ENCODE measurements around the gene MYRFL. TPM values are rescaled to one million over a fixed set of nuclear protein-coding genes. Genes with fewer than 3 reads are reported as not detected.

Gene MYRFL
- total and polyA plus RNA-seq, 2 of the 8 experiments (the other 6 are each of a cell fraction or from before 2014, with no cell fraction given) = 1.1 to 2.0 TPM

DNA sequence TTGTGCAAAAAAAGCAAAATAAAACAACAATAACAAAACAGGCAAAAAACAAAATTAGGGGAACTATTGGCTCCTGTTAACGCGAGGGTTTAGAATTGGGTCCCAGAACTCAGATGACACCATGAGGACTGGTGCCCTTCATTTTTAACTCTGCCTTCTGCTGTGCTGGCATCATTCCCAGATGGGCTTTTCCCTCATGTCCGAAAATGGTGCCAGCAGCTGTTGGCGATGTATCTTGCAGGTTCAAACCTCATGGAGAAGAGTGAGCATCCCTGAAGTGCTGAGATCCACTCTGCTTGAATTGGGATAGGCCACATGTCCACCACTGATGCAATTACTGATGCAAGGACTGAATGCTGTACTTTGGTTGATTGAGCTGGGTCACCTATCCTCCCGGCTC lies 61.1 kb downstream of the MYRFL start:
- Histone ChIP-seq H2BK120ac (replicated peaks; ENCODE audit: low read depth, low read length) (no peak overlapping the region), H3K9ac (replicated peaks in 1 of 4; ENCODE audit: extremely low read depth in 1 of 4, low read depth in 3 of 4, low read length in 3 of 4) (no peak overlapping the region), H2AFZ (ENCODE audit: low read length) (no peak overlapping the region), H3K36me3 (ENCODE audit: control insufficient read depth in 2 of 4, insufficient read depth in 4 of 4, low read length in 3 of 4) (no peaks in the 10 kb centered on the region), H2BK20ac (ENCODE audit: low read length) (no peak overlapping the region), H3K23me2 (ENCODE audit: low read depth, low read length) (no peaks in the 10 kb centered on the region), H3K79me1 (ENCODE audit: low read depth, low read length) (no peaks in the 10 kb centered on the region), H4K20me1 (replicated peaks in 1 of 2; ENCODE audit: control insufficient read depth in 1 of 2, insufficient read depth in 2 of 2, low read length in 2 of 2) (no peaks in the 10 kb centered on the region), H3K18ac (ENCODE audit: extremely low read depth, low read length) (no peak overlapping the region), H2BK12ac (ENCODE audit: low read depth, low read length) (no peak overlapping the region), H4K5ac (ENCODE audit: insufficient read length, low read depth, low read length) (no peak overlapping the region), H3K14ac (ENCODE audit: insufficient read length) (no peak overlapping the region), H2BK5ac (ENCODE audit: low read depth, low read length) (no peak overlapping the region), H3K9me3 (ENCODE audit: insufficient read depth in 2 of 2, low read depth in 1 of 2, low read length in 1 of 2) (no peaks in the 10 kb centered on the region), H2AK5ac (ENCODE audit: low read depth, low read length) (no peak overlapping the region), H4K91ac (replicated peaks; ENCODE audit: insufficient read length, low read length) (peak overlapping the region; percentile 68), H3K56ac (replicated peaks; ENCODE audit: insufficient read length, low read depth, low read length) (no peak overlapping the region), H3K27me3 (replicated peaks in 1 of 4; ENCODE audit: control insufficient read depth in 3 of 4, extremely low read depth in 1 of 4, insufficient read depth in 3 of 4, low read length in 3 of 4) (no peaks in the 10 kb centered on the region), H2BK15ac (ENCODE audit: low read length) (no peak overlapping the region), H3K4me1 (replicated peaks in 1 of 4; ENCODE audit: control insufficient read depth in 3 of 4, insufficient read depth in 4 of 4, low read length in 3 of 4) (peaks cover 0 to 2% (median under 1%) of the 10 kb centered on the region in 4 experiments; a peak in 1 of 7 replicates), H3K27ac (ENCODE audit: low read depth, low read length) (no peak overlapping the region), H4K8ac (ENCODE audit: extremely low read depth, insufficient read depth, low read length) (no peak overlapping the region), H3K4me2 (ENCODE audit: insufficient read depth in 1 of 2, low read depth in 2 of 2, low read length in 2 of 2) (no peak overlapping the region), H3K23ac (ENCODE audit: insufficient read length) (no peak overlapping the region), H3K79me2 (ENCODE audit: control insufficient read depth in 1 of 2, insufficient read depth in 2 of 2, low read length in 2 of 2) (no peaks in the 10 kb centered on the region), H3K4ac (replicated peaks; ENCODE audit: insufficient read length, low read depth, low read length) (no peak overlapping the region), H3K4me3 (ENCODE audit: extremely low read depth in 1 of 4, insufficient read depth in 2 of 4, low read depth in 3 of 4, low read length in 4 of 4) (no peak overlapping the region)
- DNase-seq (ENCODE audit: low read depth in 1 of 2, low spot score in 2 of 2) = no peak
- CTCF ChIA-PET (ENCODE audit: partially characterized antibody) = interaction anchor here (1.1 to 2.2 kb wide), 4 partner anchors 15 to 833 kb away, joined by 3 to 6 read pairs (median 4); no protein-coding TSS in a partner anchor
- no peak for FAIRE-seq
- 87% methylated on average over 5 of the region's 5 CpGs; no CpG with 5 or more reads in 1 of the 2 experiments for WGBS, 2 experiments (ENCODE audit: extremely low coverage in 1 of 2, insufficient coverage in 1 of 2, insufficient read length in 1 of 2, insufficient replicate concordance in 2 of 2, low coverage in 1 of 2, low lambda C conversion rate in 2 of 2, missing lambda C conversion rate in 1 of 2)
- POLR2A ChIA-PET (ENCODE audit: partially characterized antibody) = no interaction called here
- TF ChIP-seq, protein P1, sequence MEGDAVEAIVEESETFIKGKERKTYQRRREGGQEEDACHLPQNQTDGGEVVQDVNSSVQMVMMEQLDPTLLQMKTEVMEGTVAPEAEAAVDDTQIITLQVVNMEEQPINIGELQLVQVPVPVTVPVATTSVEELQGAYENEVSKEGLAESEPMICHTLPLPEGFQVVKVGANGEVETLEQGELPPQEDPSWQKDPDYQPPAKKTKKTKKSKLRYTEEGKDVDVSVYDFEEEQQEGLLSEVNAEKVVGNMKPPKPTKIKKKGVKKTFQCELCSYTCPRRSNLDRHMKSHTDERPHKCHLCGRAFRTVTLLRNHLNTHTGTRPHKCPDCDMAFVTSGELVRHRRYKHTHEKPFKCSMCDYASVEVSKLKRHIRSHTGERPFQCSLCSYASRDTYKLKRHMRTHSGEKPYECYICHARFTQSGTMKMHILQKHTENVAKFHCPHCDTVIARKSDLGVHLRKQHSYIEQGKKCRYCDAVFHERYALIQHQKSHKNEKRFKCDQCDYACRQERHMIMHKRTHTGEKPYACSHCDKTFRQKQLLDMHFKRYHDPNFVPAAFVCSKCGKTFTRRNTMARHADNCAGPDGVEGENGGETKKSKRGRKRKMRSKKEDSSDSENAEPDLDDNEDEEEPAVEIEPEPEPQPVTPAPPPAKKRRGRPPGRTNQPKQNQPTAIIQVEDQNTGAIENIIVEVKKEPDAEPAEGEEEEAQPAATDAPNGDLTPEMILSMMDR (IDR thresholded peaks at IDR 0.05; ENCODE audit: control extremely low read depth in 1 of 3, insufficient read depth in 1 of 3, low read depth in 1 of 3, low read length in 3 of 3) = no peak
- TF ChIP-seq NANOG (IDR thresholded peaks at IDR 0.05; ENCODE audit: insufficient read depth, low read depth, low read length, poor library complexity, severe bottlenecking) = no peak
- TF ChIP-seq SRF (IDR thresholded peaks at IDR 0.05; ENCODE audit: low read depth, low read length) = no peak
